Right lobe of liver (tissue), 6 donors: ENCODE measurements around the gene PDPK1. TPM values are rescaled to one million over a fixed set of nuclear protein-coding genes. Genes with fewer than 3 reads are reported as not detected.
"Not testable (repeated sequence)": the region's sequence is repeated elsewhere in the genome, so short reads cannot be mapped to it uniquely, and the experiment has no call there.

Experiments
- ATAC-seq, 4 donors: fragments of 200-7000 bp; cut with Tn5 transposase; one replicate each; pipeline ENCODE4 v1.9.1; 2020; ENCODE audit warnings: mild to moderate bottlenecking in 4 of 4, moderate library complexity in 4 of 4
- DNase-seq, 3 donors: peaks; one replicate each; pipeline ENCODE4 v3.0.0-alpha.2; 2020
- H3K27ac ChIP-seq, 3 donors: fragments of 200-600 bp; one replicate each; pipeline ENCODE4 v1.8.0; 2022
- H3K27me3 ChIP-seq, 2 donors: fragments of 200-600 bp; one replicate each; pipeline ENCODE4 v1.8.0; 2022
- H3K36me3 ChIP-seq, 4 donors: fragments of 200-600 bp; sonication (generic) in 1 of 4; one replicate each; pipeline versions ENCODE4 v1.5.1 to v1.8.0; 2017 to 2022; ENCODE audit warnings: control low read depth in 1 of 4
- H3K4me1 ChIP-seq, 4 donors: fragments of 200-600 bp; sonication (generic) in 1 of 4; one replicate each; pipeline versions ENCODE4 v1.5.1 to v1.8.0; 2017 to 2022; ENCODE audit warnings: control low read depth in 1 of 4
- H3K4me3 ChIP-seq, 3 donors: fragments of 200-600 bp; one replicate each; pipeline ENCODE4 v1.8.0; 2022
- H3K9me3 ChIP-seq, 4 donors: fragments of 200-600 bp; sonication (generic) in 1 of 4; one replicate each; pipeline versions ENCODE4 v1.5.1 to v1.8.0; 2017 to 2022; ENCODE audit warnings: control low read depth in 1 of 4
- POLR2A ChIP-seq: fragments of 450-650 bp; IDR thresholded peaks from one replicate; pipeline ENCODE4 v1.6.1; 2017; ENCODE audit warnings: antibody characterized with exemption, mild to moderate bottlenecking
- WGBS: methylation state at CpG from one replicate; pipeline ENCODE4 v1.1.6; 2018; ENCODE audit warnings: low coverage, low lambda C conversion rate; ENCODE audit not compliant: insufficient coverage; ENCODE audit errors: missing lambda C conversion rate; 5-methylcytosine and 5-hydroxymethylcytosine counted together
- intact Hi-C, 2 donors: fragments of 100-400 bp; cut with DNase I; formaldehyde crosslinking; loops; one replicate each; pipeline versions ENCODE4 v1.11.2 to v1.14.1; 2022
- total RNA-seq, 6 experiments: library from RNA; depleted of rRNA in 2 of 6; stranded (reverse); fragments of >200 nt in 2 of 6; fragmentation: NEBNext Ultra II Directional in 3 of 6; extraction: Animal tissue kit (Norgen Biotek cat#: 25700) in 3 of 6; gene quantifications; one replicate each; pipeline versions ENCODE4 v1.1.0 to v1.2.4, GENCODE V29; 2016 to 2023
- TF ChIP-seq, protein P1 (sequence below), 4 donors: fragments of 200-600 bp in 3 of 4; fragments of 450-650 bp in 1 of 4; IDR thresholded peaks; one replicate each; pipeline versions ENCODE4 v1.5.1 to v1.8.0; 2016 to 2022; ENCODE audit warnings: antibody characterized with exemption in 4 of 4, mild to moderate bottlenecking in 2 of 4
- donor health status: DM: no; HTN: yes; CAD: no.
- donor health status: DM: no; HTN: no; CAD: no.
- donor health status: DM: no; HTN: no; CAD: no.
- donor health status: DM: no; HTN: yes; CAD: no.
- donor health status: DM: no; HTN: yes; CAD: no.

Gene PDPK1
- total RNA-seq, 6 experiments from 2014 or later = 20.7 to 28.3 (median 24.5) TPM

- ATAC-seq, H3K9me3 ChIP-seq, H3K36me3 ChIP-seq, H3K4me1 ChIP-seq, H3K27me3 ChIP-seq, H3K4me3 ChIP-seq, intact Hi-C loops, DNase-seq, H3K27ac ChIP-seq: not testable (repeated sequence)
- WGBS = no CpG with 5 or more reads among the region's 12 CpGs
Measured at GRCh38 chr16:2578905-2579304, 41.1 kb downstream of the PDPK1 start.

- WGBS = 82% methylated on average over 3 of the region's 11 CpGs
Measured at GRCh38 chr16:2580143-2580542, 42.3 kb downstream of the PDPK1 start.

GRCh38 chr16:2580818-2581217 is 43.0 kb downstream of the PDPK1 start:
- H3K4me1 ChIP-seq, DNase-seq, ATAC-seq, intact Hi-C loops, H3K9me3 ChIP-seq, H3K4me3 ChIP-seq, H3K27me3 ChIP-seq, H3K27ac ChIP-seq: not testable (repeated sequence)
- no CpG with 5 or more reads among the region's 21 CpGs for WGBS
- peaks cover 0 to 12% (median 0%) of the 10 kb centered on the region in 4 donors for H3K36me3 ChIP-seq

More at GRCh38 chr16:2580143-2580542, 42.3 kb downstream of the PDPK1 start:
- ATAC-seq, H3K36me3 ChIP-seq, DNase-seq, H3K27me3 ChIP-seq, H3K4me1 ChIP-seq, H3K27ac ChIP-seq, H3K9me3 ChIP-seq, H3K4me3 ChIP-seq, intact Hi-C loops: not testable (repeated sequence)

GRCh38 chr16:2584729-2585650 is 47.2 kb downstream of the PDPK1 start:
- Histone ChIP-seq H3K9me3 (no peaks in the 10 kb centered on the region), H3K36me3 (peaks cover 0 to 51% (median 11%) of the 10 kb centered on the region in 4 donors), H3K4me3 (no peak overlapping the region), H3K4me1 (no peaks in the 10 kb centered on the region), H3K27ac (no peak overlapping the region), H3K27me3 (no peaks in the 10 kb centered on the region)
- intact Hi-C loops = no loop called here
- DNase-seq = peak in 1 of 3 donors; percentile 42
- TF ChIP-seq, protein P1, sequence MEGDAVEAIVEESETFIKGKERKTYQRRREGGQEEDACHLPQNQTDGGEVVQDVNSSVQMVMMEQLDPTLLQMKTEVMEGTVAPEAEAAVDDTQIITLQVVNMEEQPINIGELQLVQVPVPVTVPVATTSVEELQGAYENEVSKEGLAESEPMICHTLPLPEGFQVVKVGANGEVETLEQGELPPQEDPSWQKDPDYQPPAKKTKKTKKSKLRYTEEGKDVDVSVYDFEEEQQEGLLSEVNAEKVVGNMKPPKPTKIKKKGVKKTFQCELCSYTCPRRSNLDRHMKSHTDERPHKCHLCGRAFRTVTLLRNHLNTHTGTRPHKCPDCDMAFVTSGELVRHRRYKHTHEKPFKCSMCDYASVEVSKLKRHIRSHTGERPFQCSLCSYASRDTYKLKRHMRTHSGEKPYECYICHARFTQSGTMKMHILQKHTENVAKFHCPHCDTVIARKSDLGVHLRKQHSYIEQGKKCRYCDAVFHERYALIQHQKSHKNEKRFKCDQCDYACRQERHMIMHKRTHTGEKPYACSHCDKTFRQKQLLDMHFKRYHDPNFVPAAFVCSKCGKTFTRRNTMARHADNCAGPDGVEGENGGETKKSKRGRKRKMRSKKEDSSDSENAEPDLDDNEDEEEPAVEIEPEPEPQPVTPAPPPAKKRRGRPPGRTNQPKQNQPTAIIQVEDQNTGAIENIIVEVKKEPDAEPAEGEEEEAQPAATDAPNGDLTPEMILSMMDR (IDR thresholded peaks at IDR 0.05) = no peak
- TF ChIP-seq POLR2A = no peak
- WGBS = no CpG with 5 or more reads among the region's 24 CpGs
- ATAC-seq = no peak

DNA sequence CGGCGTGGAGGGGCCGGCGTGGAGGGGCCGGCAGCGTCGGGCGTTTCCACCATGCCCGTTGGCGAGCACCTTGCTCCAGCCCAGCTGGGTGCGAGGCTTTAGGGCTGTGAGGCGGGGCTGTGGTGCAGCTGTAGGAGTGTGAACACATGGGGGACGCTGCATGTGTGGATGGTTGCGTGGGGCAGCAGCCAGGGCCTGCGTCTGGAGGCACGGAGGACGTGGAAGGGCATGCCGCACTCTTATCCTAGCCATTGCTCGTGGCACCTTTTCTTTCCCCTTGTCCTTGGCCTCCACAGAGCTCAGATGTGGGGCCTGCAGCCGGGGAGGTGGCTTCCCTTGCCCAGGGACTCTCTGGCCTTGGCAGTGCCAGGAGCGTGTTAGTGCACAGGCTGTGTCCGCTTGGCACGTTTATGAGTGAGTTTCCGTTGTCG is 47.8 kb downstream of the PDPK1 start:
- H3K27ac ChIP-seq = no peak overlapping the region
- H3K4me3 ChIP-seq = no peak overlapping the region
- no peak for TF ChIP-seq POLR2A
- TF ChIP-seq, protein P1 (IDR thresholded peaks at IDR 0.05) = no peak
- ATAC-seq (no peak), DNase-seq (no peak)
- WGBS = 85% methylated on average over 4 of the region's 25 CpGs
- H3K9me3 ChIP-seq = no peaks in the 10 kb centered on the region
- peaks cover 0 to 58% (median 11%) of the 10 kb centered on the region in 4 donors for H3K36me3 ChIP-seq
- no peaks in the 10 kb centered on the region for H3K27me3 ChIP-seq
- intact Hi-C loops = no loop called here
- no peaks in the 10 kb centered on the region for H3K4me1 ChIP-seq

- 100% methylated on average over 3 of the region's 12 CpGs for WGBS
- H3K27me3 ChIP-seq = no peaks in the 10 kb centered on the region
- H3K36me3 ChIP-seq = peaks cover 0 to 62% (median 11%) of the 10 kb centered on the region in 4 donors
- intact Hi-C loops = no loop called here
- ATAC-seq = no peak
- no peaks in the 10 kb centered on the region for H3K4me1 ChIP-seq
- H3K9me3 ChIP-seq = no peaks in the 10 kb centered on the region
- H3K4me3 ChIP-seq = no peak overlapping the region
- no peak overlapping the region for H3K27ac ChIP-seq
- TF ChIP-seq, protein P1 (IDR thresholded peaks at IDR 0.05) = peak in 2 of 4 donors; percentile 9 to 25
- TF ChIP-seq POLR2A = no peak
- DNase-seq = peak in 1 of 3 donors; percentile 11
Measured at GRCh38 chr16:2586241-2586640, 48.4 kb downstream of the PDPK1 start.
